Osteocyte (in vitro differentiated cells): Measurements from ENCODE around the gene CMBL. TPM values are rescaled to one million over a fixed set of nuclear protein-coding genes. Genes with fewer than 3 reads are reported as not detected.
"Not testable (repeated sequence)": the region's sequence is repeated elsewhere in the genome, so short reads cannot be mapped to it uniquely, and the experiment has no call there.

Source experiments
- DNase-seq: peaks from one replicate; pipeline ENCODE4 v3.0.0; 2021; ENCODE audit warnings: mixed read lengths; ENCODE audit not compliant: unreplicated experiment; ENCODE audit errors: extremely low spot score
- H3K27ac Mint-ChIP-seq: one replicate; pipeline ENCODE4 v1.8.0; 2021; ENCODE audit warnings: mild to moderate bottlenecking, mixed read lengths; ENCODE audit not compliant: unreplicated experiment
- H3K27me3 Mint-ChIP-seq: one replicate; pipeline ENCODE4 v1.8.0; 2021; ENCODE audit warnings: mixed read lengths; ENCODE audit not compliant: unreplicated experiment
- H3K36me3 Mint-ChIP-seq: one replicate; pipeline ENCODE4 v1.8.0; 2021; ENCODE audit warnings: mixed read lengths; ENCODE audit not compliant: unreplicated experiment
- H3K4me1 Mint-ChIP-seq: one replicate; pipeline ENCODE4 v1.8.0; 2021; ENCODE audit warnings: mixed read lengths; ENCODE audit not compliant: unreplicated experiment
- H3K4me3 Mint-ChIP-seq: one replicate; pipeline ENCODE4 v1.8.0; 2021; ENCODE audit warnings: mild to moderate bottlenecking, moderate library complexity, mixed read lengths; ENCODE audit not compliant: unreplicated experiment
- H3K9me3 Mint-ChIP-seq: one replicate; pipeline ENCODE4 v1.8.0; 2021; ENCODE audit warnings: mixed read lengths; ENCODE audit not compliant: unreplicated experiment
- CTCF ChIP-seq: fragments of 200-600 bp; sonication (generic); IDR thresholded peaks from 2 replicates; pipeline ENCODE4 v1.5.0; 2021; ENCODE audit warnings: antibody characterized with exemption, mild to moderate bottlenecking, moderate library complexity
- total RNA-seq: library from RNA; stranded (reverse); gene quantifications from 2 replicates; pipeline ENCODE4 v1.2.1, GENCODE V29; 2021

The CMBL gene
- total RNA-seq, 1 donor from 2014 or later, result 23.3 TPM

GRCh38 chr5:10311595-10312425 is 4.1 kb upstream of the CMBL start:
- Mint-ChIP-seq H3K27ac (no peak overlapping the region), H3K4me1 (peaks cover 42% of the 10 kb centered on the region), H3K4me3 (no peak overlapping the region), H3K36me3 (peaks cover 1% of the 10 kb centered on the region), H3K27me3 (no peaks in the 10 kb centered on the region), H3K9me3 (no peaks in the 10 kb centered on the region)
- no peak for TF ChIP-seq CTCF
- DNase-seq, result no peak

GRCh38 chr5:10310835-10311570 is 3.3 kb upstream of the CMBL start:
- DNase-seq, H3K27me3 Mint-ChIP-seq, H3K4me3 Mint-ChIP-seq, H3K9me3 Mint-ChIP-seq, H3K36me3 Mint-ChIP-seq: not testable (repeated sequence)
- Mint-ChIP-seq H3K4me1 (peaks cover 50% of the 10 kb centered on the region), H3K27ac (peak overlapping the region; percentile 87)

GRCh38 chr5:10310066-10310779 is 2.5 kb upstream of the CMBL start:
- Mint-ChIP-seq H3K9me3 (no peaks in the 10 kb centered on the region), H3K4me3 (no peak overlapping the region), H3K36me3 (peaks cover 1% of the 10 kb centered on the region), H3K4me1 (peaks cover 51% of the 10 kb centered on the region), H3K27ac (peak overlapping the region; percentile 87), H3K27me3 (no peaks in the 10 kb centered on the region)
- no peak for DNase-seq
- no peak for TF ChIP-seq CTCF

- no peak for TF ChIP-seq CTCF
- Mint-ChIP-seq H3K27ac (no peak overlapping the region), H3K36me3 (peaks cover 1% of the 10 kb centered on the region), H3K4me1 (peaks cover 53% of the 10 kb centered on the region), H3K27me3 (no peaks in the 10 kb centered on the region), H3K9me3 (no peaks in the 10 kb centered on the region), H3K4me3 (peak overlapping the region; percentile 35)
- no peak for DNase-seq
Measured at GRCh38 chr5:10308844-10309243, 1.1 kb upstream of the CMBL start.

GRCh38 chr5:10306806-10307205 is 896 bp downstream of the CMBL start:
- H3K27ac Mint-ChIP-seq, result peak overlapping the region; percentile 5

More at GRCh38 chr5:10306806-10307205, 896 bp downstream of the CMBL start:
- no peak for DNase-seq
- peaks cover 6% of the 10 kb centered on the region for H3K36me3 Mint-ChIP-seq
- peaks cover 63% of the 10 kb centered on the region for H3K4me1 Mint-ChIP-seq
- H3K4me3 Mint-ChIP-seq, result peak overlapping the region; percentile 80
- TF ChIP-seq CTCF, result no peak
- H3K27me3 Mint-ChIP-seq, result no peaks in the 10 kb centered on the region
- H3K9me3 Mint-ChIP-seq, result no peaks in the 10 kb centered on the region
